PFSK-1 (cell line): ENCODE measurements around the gene BAG1.

Source experiments
- FOXP2 ChIP-seq: optimal IDR thresholded peaks from 2 replicates; pipeline ENCODE3; 2011; ENCODE audit warnings: borderline replicate concordance, control low read depth, inconsistent platforms; ENCODE audit not compliant: insufficient read depth; ENCODE audit errors: extremely low read length, extremely low read depth
- POLR2AphosphoS5 ChIP-seq: IDR thresholded peaks from 2 replicates; pipeline ENCODE4 v1.6.1; 2012; ENCODE audit warnings: low read depth, mild to moderate bottlenecking, control low read depth, low read length, moderate library complexity
- REST ChIP-seq, 2 experiments: IDR thresholded peaks; 2 replicates each; pipeline versions ENCODE4 v1.6.1 to v1.8.0; 2011 to 2012; ENCODE audit warnings: low read depth in 2 of 2, low read length in 2 of 2, control low read depth in 1 of 2, inconsistent platforms in 1 of 2, mild to moderate bottlenecking in 1 of 2, moderate library complexity in 1 of 2; ENCODE audit not compliant: insufficient read depth in 1 of 2
- SIN3A ChIP-seq: IDR thresholded peaks from 2 replicates; pipeline ENCODE4 v1.6.1; 2012; ENCODE audit warnings: mild to moderate bottlenecking, low read length, moderate library complexity, borderline replicate concordance; ENCODE audit not compliant: insufficient read depth
- TAF1 ChIP-seq: IDR thresholded peaks from 2 replicates; pipeline ENCODE4 v1.6.1; 2012; ENCODE audit warnings: low read length, control low read depth, borderline replicate concordance; ENCODE audit not compliant: insufficient read depth

The BAG1 gene

GRCh38 chr9:33294670-33295432 lies 30.3 kb upstream of the BAG1 start:
- TF ChIP-seq TAF1 (no peak), REST (IDR thresholded peaks at IDR 0.05; ENCODE audit: insufficient read depth in 1 of 2, low read depth in 2 of 2, low read length in 2 of 2) (no peak), POLR2AphosphoS5 (no peak), FOXP2 (no peak), SIN3A (no peak)

GRCh38 chr9:33293782-33294181 lies 29.3 kb upstream of the BAG1 start:
- TF ChIP-seq TAF1 (no peak), POLR2AphosphoS5 (no peak)

- no peak for TF ChIP-seq SIN3A
- no peak for TF ChIP-seq FOXP2
- no peak for TF ChIP-seq REST (IDR thresholded peaks at IDR 0.05; ENCODE audit: insufficient read depth in 1 of 2, low read depth in 2 of 2, low read length in 2 of 2)
- TF ChIP-seq POLR2AphosphoS5 = no peak
- no peak for TF ChIP-seq TAF1
Observed at GRCh38 chr9:33291901-33292300, 27.4 kb upstream of the BAG1 start.

- no peak for TF ChIP-seq TAF1
Observed at GRCh38 chr9:33291031-33291397, 26.5 kb upstream of the BAG1 start.

GRCh38 chr9:33290247-33291030 lies 25.9 kb upstream of the BAG1 start, which contains the start of gene NFX1:
TSS of gene NFX1 (plus strand) at chr9:33290516. CDS start at chr9:33290573, 57 bp downstream.
- TF ChIP-seq FOXP2 = peak; percentile 86
- TF ChIP-seq SIN3A = no peak; the same call in 1 of the 2 replicates
- TF ChIP-seq POLR2AphosphoS5 = peak; percentile 62; the same call in 1 of the 2 replicates

- TF ChIP-seq TAF1 (no peak), REST (IDR thresholded peaks at IDR 0.05; ENCODE audit: insufficient read depth in 1 of 2, low read depth in 2 of 2, low read length in 2 of 2) (no peak), FOXP2 (no peak), POLR2AphosphoS5 (no peak; the same call in 1 of the 2 replicates), SIN3A (no peak)
Observed at GRCh38 chr9:33289936-33290246, 25.4 kb upstream of the BAG1 start.

- TF ChIP-seq TAF1 = no peak
- no peak for TF ChIP-seq FOXP2
- TF ChIP-seq SIN3A = no peak
- TF ChIP-seq POLR2AphosphoS5 = no peak
- no peak for TF ChIP-seq REST (IDR thresholded peaks at IDR 0.05; ENCODE audit: insufficient read depth in 1 of 2, low read depth in 2 of 2, low read length in 2 of 2)
Observed at GRCh38 chr9:33289496-33289895, 25.0 kb upstream of the BAG1 start.
